ENCODE data around the gene NALCN. TPM values are rescaled to one million over a fixed set of nuclear protein-coding genes. Genes with fewer than 3 reads are reported as not detected.

NALCN gene
- total and polyA plus RNA-seq, 2 donors (not counting 1 experiment from before 2014, with no cell fraction given): not detected

DNA sequence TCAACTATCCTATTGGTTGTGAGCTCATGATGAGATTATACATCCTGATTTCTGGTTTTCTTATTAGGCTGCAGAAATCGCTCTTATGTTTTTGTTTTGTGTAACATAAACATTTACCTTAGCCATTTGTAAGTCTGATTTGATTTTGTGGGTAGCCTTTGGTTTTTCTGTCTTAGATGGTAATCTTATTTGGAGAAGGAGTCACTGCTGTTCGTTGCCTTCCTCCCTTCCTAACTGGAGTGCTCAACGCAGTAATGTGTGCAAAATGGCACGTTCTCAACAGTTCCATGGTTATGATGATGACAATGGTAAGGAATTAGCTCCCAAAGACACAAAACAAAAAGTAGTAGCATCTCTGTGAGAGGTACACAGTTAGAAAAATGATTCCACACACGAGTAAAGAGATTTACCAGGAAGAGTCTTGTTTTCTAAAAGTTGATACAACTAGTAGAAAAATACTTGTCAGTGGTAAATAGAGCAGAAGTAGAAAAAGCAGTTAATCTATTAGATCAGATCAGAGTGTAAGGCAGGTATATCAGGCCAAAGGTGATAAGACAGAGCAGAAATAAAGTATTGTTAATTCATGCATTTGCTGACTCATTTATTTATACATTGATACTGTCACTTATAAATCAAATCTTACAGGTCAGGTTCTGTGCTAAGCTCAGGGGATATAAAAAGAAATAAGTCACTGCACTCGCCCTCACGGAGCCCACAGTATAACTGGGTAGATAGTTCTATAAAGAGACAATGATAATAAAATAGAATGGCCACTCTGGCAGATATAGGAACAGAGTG, 270.0 kb downstream of the NALCN start:
- no peaks in the 10 kb centered on the region for H3K36me3 ChIP-seq (replicated peaks in 1 of 2; ENCODE audit: control extremely low read depth in 1 of 2, control insufficient read depth in 1 of 2, extremely low read depth in 1 of 2, insufficient read depth in 2 of 2, low read length in 1 of 2)
- H3K4me3 ChIP-seq (ENCODE audit: control extremely low read depth in 1 of 5, extremely low read depth in 1 of 5, insufficient read depth in 1 of 5, low read depth in 2 of 5, low read length in 4 of 5): no peak overlapping the region
- CTCF ChIA-PET: interaction anchor here (0.6 to 3.7 kb wide), 5 partner anchors 9 to 1433 kb away, joined by 3 to 37 read pairs (median 11); no protein-coding TSS in a partner anchor
- H2AFZ ChIP-seq (ENCODE audit: insufficient read depth, low read depth, low read length, poor library complexity, severe bottlenecking): no peak overlapping the region
- TF ChIP-seq EZH2 (IDR thresholded peaks at IDR 0.05; ENCODE audit: borderline replicate concordance, insufficient read depth, low read depth, low read length, poor library complexity, severe bottlenecking): no peak
- TF ChIP-seq, protein P1, sequence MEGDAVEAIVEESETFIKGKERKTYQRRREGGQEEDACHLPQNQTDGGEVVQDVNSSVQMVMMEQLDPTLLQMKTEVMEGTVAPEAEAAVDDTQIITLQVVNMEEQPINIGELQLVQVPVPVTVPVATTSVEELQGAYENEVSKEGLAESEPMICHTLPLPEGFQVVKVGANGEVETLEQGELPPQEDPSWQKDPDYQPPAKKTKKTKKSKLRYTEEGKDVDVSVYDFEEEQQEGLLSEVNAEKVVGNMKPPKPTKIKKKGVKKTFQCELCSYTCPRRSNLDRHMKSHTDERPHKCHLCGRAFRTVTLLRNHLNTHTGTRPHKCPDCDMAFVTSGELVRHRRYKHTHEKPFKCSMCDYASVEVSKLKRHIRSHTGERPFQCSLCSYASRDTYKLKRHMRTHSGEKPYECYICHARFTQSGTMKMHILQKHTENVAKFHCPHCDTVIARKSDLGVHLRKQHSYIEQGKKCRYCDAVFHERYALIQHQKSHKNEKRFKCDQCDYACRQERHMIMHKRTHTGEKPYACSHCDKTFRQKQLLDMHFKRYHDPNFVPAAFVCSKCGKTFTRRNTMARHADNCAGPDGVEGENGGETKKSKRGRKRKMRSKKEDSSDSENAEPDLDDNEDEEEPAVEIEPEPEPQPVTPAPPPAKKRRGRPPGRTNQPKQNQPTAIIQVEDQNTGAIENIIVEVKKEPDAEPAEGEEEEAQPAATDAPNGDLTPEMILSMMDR (IDR thresholded peaks at IDR 0.05): no peak
- H3K27me3 ChIP-seq (replicated peaks in 1 of 4; ENCODE audit: control extremely low read depth in 1 of 4, control insufficient read depth in 3 of 4, insufficient read depth in 4 of 4, low read length in 3 of 4): peaks cover 0 to 2% (median 1%) of the 10 kb centered on the region in 4 experiments
- intact Hi-C loops (cut with micrococcal nuclease): no loop called here
- DNase-seq (no peak), ATAC-seq (ENCODE audit: low read depth) (no peak)
- WGBS (ENCODE audit: insufficient coverage): 72% methylated on average over 2 of the region's 7 CpGs
- H3K9ac ChIP-seq (ENCODE audit: low read length): no peak overlapping the region
- H3K27me3 Mint-ChIP-seq: peaks cover 21% of the 10 kb centered on the region
- POLR2A ChIA-PET: no interaction called here
- H3K27ac ChIP-seq (ENCODE audit: low read length in 2 of 2): no peak overlapping the region
- no peaks in the 10 kb centered on the region for H3K79me2 ChIP-seq (ENCODE audit: control insufficient read depth, insufficient read depth, low read length)
- H3K4me2 ChIP-seq (replicated peaks; ENCODE audit: low read depth, low read length, poor library complexity, severe bottlenecking): no peak overlapping the region
- peaks cover 4% of the 10 kb centered on the region in 2 donors for H3K4me1 ChIP-seq (ENCODE audit: control insufficient read depth in 2 of 2, insufficient read depth in 2 of 2, low read length in 2 of 2)
- peaks cover 9% of the 10 kb centered on the region for H3K4me1 Mint-ChIP-seq
- no peaks in the 10 kb centered on the region for H4K20me1 ChIP-seq (ENCODE audit: control insufficient read depth, insufficient read depth, low read length, poor library complexity, severe bottlenecking)
- no peaks in the 10 kb centered on the region for H3K9me3 Mint-ChIP-seq (ENCODE audit: insufficient read depth)
- no peak overlapping the region for H3K4me3 Mint-ChIP-seq
- H3K9me3 ChIP-seq (ENCODE audit: control extremely low read depth in 1 of 3, control insufficient read depth in 2 of 3, insufficient read depth in 1 of 3, low read length in 2 of 3): no peaks in the 10 kb centered on the region
- H3K27ac Mint-ChIP-seq: no peak overlapping the region

DNA sequence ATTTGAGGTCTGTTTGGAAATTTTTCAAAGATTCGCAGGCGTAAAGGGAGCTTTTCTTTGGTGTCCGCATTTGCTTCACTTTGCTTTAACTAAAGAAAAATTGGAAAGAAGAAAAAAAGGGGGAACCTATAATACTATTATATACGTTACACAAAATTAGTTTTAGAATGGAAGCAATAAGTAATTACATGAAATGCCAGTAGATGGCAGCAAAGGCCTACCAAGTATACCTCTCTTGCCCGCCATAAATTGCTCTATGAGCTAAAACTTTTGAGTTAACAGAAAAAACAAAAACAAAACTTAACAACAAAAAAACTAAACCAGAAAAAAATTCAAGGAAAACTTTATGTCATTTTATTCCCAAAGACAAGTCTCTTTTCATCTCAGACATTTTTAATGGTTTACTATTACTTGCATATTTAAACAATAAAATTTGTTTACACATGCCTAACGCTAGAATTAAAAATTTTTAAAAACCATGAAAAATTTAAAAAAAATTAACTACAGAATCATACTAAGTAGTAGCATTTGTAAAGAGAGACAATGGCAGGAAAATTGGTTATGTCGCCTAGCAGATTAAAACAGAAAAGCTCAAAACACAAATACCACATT, 271.4 kb downstream of the NALCN start:
- ChIA-PET CTCF (interaction anchor here (0.6 to 3.7 kb wide), 18 partner anchors 10 to 1434 kb away, joined by 3 to 37 read pairs (median 4); no protein-coding TSS in a partner anchor), POLR2A (no interaction called here)
- Mint-ChIP-seq H3K4me3 (no peak overlapping the region), H3K27ac (no peak overlapping the region), H3K4me1 (peaks cover 2% of the 10 kb centered on the region), H3K9me3 (ENCODE audit: insufficient read depth) (no peaks in the 10 kb centered on the region), H3K27me3 (peaks cover 22% of the 10 kb centered on the region)
- H3K27ac ChIP-seq (ENCODE audit: low read length in 2 of 2): no peak overlapping the region
- ATAC-seq (ENCODE audit: low read depth): no peak
- no peaks in the 10 kb centered on the region for H3K4me1 ChIP-seq (ENCODE audit: control insufficient read depth in 2 of 2, insufficient read depth in 2 of 2, low read length in 2 of 2)
- no peaks in the 10 kb centered on the region for H3K36me3 ChIP-seq (replicated peaks in 1 of 2; ENCODE audit: control extremely low read depth in 1 of 2, control insufficient read depth in 1 of 2, extremely low read depth in 1 of 2, insufficient read depth in 2 of 2, low read length in 1 of 2)
- H3K4me3 ChIP-seq (ENCODE audit: control extremely low read depth in 1 of 5, extremely low read depth in 1 of 5, insufficient read depth in 1 of 5, low read depth in 2 of 5, low read length in 4 of 5): no peak overlapping the region
- no peak overlapping the region for H3K4me2 ChIP-seq (replicated peaks; ENCODE audit: low read depth, low read length, poor library complexity, severe bottlenecking)
- WGBS (ENCODE audit: insufficient coverage): 0% methylated on average over 1 of the region's 7 CpGs
- H3K9ac ChIP-seq (ENCODE audit: low read length): no peak overlapping the region
- intact Hi-C loops (cut with micrococcal nuclease): no loop called here
- H4K20me1 ChIP-seq (ENCODE audit: control insufficient read depth, insufficient read depth, low read length, poor library complexity, severe bottlenecking): no peaks in the 10 kb centered on the region
- peaks cover 0 to 4% (median 1%) of the 10 kb centered on the region in 4 experiments for H3K27me3 ChIP-seq (replicated peaks in 1 of 4; ENCODE audit: control extremely low read depth in 1 of 4, control insufficient read depth in 3 of 4, insufficient read depth in 4 of 4, low read length in 3 of 4)
- no peaks in the 10 kb centered on the region for H3K79me2 ChIP-seq (ENCODE audit: control insufficient read depth, insufficient read depth, low read length)
- H2AFZ ChIP-seq (ENCODE audit: insufficient read depth, low read depth, low read length, poor library complexity, severe bottlenecking): no peak overlapping the region
- TF ChIP-seq EZH2 (IDR thresholded peaks at IDR 0.05; ENCODE audit: borderline replicate concordance, insufficient read depth, low read depth, low read length, poor library complexity, severe bottlenecking): no peak
- TF ChIP-seq, protein P1 (IDR thresholded peaks at IDR 0.05): peak; percentile 93
- DNase-seq: peak; percentile 54
- H3K9me3 ChIP-seq (ENCODE audit: control extremely low read depth in 1 of 3, control insufficient read depth in 2 of 3, insufficient read depth in 1 of 3, low read length in 2 of 3): no peaks in the 10 kb centered on the region

All from B cell (primary cell).